Measurements from ENCODE around the gene TTLL3.

Gene TTLL3

GRCh38 chr3:9818666-9819335 lies 8.7 kb downstream of the TTLL3 start:
- TF ChIP-seq POLR2AphosphoS5 (IDR thresholded peaks at IDR 0.05; ENCODE audit: low read depth, low read length) (no peak), REST (IDR thresholded peaks at IDR 0.05; ENCODE audit: insufficient read depth in 1 of 2, low read depth in 2 of 2, low read length in 2 of 2) (no peak), FOXP2 (optimal IDR thresholded peaks at IDR 0.05; ENCODE audit: borderline replicate concordance, extremely low read depth, extremely low read length, insufficient read depth) (no peak), TAF1 (IDR thresholded peaks at IDR 0.05; ENCODE audit: borderline replicate concordance, insufficient read depth, low read length) (no peak), SIN3A (IDR thresholded peaks at IDR 0.05; ENCODE audit: borderline replicate concordance, insufficient read depth, low read length) (no peak)

- TF ChIP-seq REST (IDR thresholded peaks at IDR 0.05; ENCODE audit: insufficient read depth in 1 of 2, low read depth in 2 of 2, low read length in 2 of 2) (no peak), SIN3A (IDR thresholded peaks at IDR 0.05; ENCODE audit: borderline replicate concordance, insufficient read depth, low read length) (no peak), TAF1 (IDR thresholded peaks at IDR 0.05; ENCODE audit: borderline replicate concordance, insufficient read depth, low read length) (no peak), POLR2AphosphoS5 (IDR thresholded peaks at IDR 0.05; ENCODE audit: low read depth, low read length) (no peak), FOXP2 (optimal IDR thresholded peaks at IDR 0.05; ENCODE audit: borderline replicate concordance, extremely low read depth, extremely low read length, insufficient read depth) (no peak)
These were observed 10.5 kb downstream of the TTLL3 start for GRCh38 chr3:9820543-9820942.

GRCh38 chr3:9820946-9821345 lies 10.9 kb downstream of the TTLL3 start:
- no peak for TF ChIP-seq REST (IDR thresholded peaks at IDR 0.05; ENCODE audit: insufficient read depth in 1 of 2, low read depth in 2 of 2, low read length in 2 of 2)

GRCh38 chr3:9825451-9826040 lies 15.5 kb downstream of the TTLL3 start:
- TF ChIP-seq FOXP2 (optimal IDR thresholded peaks at IDR 0.05; ENCODE audit: borderline replicate concordance, extremely low read depth, extremely low read length, insufficient read depth) (no peak), POLR2AphosphoS5 (IDR thresholded peaks at IDR 0.05; ENCODE audit: low read depth, low read length) (no peak), TAF1 (IDR thresholded peaks at IDR 0.05; ENCODE audit: borderline replicate concordance, insufficient read depth, low read length) (no peak), REST (IDR thresholded peaks at IDR 0.05; ENCODE audit: insufficient read depth in 1 of 2, low read depth in 2 of 2, low read length in 2 of 2) (no peak), SIN3A (IDR thresholded peaks at IDR 0.05; ENCODE audit: borderline replicate concordance, insufficient read depth, low read length) (no peak)
